HG03039 (cell line): ENCODE results near the gene MEIS1.

Experiments
- ATAC-seq: cut with Tn5 transposase; IDR thresholded peaks from one replicate; pipeline ENCODE4 v1.9.1; 2021; ENCODE audit warnings: mild to moderate bottlenecking, moderate library complexity; ENCODE audit not compliant: unreplicated experiment

MEIS1 gene

DNA sequence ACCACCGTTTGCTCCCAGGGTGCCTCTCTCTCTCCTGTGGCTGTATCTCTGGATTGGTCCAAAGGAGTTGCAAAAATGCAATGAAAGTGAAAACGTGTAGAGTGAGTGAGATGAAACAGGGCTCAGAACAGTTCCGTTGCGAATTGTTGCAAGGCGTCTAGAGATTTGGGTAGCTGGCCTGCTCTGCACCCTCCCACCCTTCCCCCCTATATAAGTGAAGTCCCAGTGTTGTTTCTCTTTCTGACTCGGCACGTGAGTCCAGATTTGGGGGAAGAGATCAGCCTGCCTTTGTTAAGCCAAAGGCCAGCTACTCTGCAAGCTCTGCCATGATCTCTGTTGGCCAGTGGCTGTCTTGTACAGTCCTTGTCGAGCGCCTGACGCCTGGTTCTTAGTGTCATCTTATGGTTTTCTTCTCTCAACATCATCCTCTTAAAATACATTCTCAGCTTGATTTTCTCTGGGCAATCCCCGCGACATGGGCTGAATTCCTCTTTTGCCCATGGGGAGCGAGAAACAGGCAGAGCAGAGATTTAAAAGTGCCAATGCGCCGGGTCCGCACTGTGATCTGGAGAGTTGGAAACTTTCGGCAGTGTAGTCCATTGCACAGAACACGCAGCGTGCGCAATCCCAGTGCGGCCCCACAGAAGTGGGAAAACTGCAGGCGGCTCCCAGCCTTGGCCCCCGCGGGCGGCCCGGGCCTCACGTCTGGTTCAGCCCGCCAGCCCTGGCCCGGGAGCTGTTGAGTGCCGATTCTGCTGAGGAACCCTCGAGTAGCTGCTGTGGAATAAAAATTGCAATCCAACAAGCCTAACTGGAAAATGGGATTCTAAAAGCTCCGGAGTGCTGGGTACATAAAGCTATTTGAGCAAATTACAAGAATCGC is 9.3 kb downstream of the MEIS1 start:
- no peak for ATAC-seq

DNA sequence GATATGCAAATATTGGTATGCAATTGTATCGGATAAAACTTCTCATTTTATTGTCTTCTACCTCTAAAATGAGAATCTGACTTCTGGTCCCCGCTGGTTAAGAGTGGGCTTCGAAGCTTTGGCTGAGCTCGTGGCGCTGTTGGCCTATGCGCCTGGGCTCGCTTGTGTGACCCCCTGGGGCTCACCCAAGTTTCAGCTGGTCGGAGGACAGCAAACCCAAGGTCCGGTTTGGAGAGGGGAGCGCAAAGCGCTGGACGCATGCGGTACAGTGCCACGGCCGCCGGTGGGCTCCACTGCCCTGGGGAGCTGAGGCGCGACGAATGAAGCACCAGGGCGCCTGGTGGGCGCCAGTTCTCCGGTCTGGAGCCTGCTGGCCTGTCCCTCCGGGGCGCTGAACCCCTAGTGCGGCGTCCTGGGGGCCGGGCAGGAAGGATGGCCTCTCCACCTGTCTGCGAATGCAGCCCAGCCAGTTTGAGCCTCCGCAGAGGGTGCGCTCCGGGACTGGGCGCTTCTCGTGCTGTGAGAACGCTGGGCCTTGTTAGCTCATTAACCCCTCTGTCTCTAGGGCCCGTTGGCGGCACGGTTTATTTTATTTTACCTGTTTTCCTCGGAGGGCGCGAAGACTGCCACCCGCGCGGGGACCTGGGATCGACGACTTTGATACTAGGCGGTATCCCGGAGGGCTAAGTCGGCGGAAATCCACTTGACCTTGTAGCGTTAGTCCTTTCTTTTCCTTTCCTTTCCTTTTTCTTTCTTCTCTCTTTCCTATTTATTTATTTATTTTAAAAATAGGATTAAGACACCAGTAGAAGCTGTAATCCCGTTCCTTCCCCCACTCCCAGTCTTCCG is 10.4 kb downstream of the MEIS1 start:
- no peak for ATAC-seq

DNA sequence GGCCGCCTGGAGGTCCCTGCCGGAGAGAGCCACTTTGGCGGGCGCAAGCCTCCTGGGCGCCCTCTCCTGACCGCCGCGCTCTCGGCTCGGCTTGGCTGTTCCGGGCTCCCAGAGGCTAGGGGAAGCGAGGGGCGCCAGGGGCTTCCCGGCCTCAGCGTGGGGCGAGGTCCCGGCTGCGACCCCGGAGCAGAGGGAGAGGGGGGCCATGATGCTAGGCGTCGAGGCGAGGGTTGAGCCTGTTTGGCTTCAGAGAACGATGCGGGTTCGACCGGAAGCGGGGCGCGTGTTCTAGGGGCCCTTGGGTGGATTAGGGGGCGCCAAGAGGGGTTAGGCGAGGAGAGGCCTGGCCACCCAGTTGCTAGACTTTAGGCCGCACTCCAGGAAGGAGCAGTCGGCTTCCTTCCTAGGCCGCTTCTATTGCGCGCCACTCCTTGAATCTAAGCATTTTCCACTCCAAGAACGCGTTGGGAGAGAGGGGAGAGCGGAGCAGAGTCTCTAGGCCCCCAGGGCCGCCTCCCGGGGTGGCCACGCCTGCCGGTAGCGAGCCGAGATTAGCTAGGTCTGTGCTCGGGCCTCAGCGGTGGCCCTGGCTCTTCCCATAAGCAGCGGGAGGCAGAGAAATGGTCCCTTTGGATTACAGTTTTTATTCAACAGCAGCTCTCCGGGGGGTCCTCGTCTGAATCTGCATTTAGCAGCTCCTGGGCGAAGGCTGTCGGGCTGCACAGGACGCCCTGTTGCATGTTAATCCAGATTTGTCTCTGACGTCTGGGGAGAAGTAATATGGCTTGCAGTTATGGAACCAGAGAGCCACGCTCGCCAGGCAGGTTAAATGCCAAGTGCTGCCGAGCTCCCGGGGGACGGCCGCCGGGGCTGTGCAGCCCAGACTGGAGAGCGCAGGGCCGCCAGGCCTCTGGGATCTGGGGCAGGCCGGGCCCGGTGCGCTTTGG is 11.3 kb downstream of the MEIS1 start:
- no peak for ATAC-seq

DNA sequence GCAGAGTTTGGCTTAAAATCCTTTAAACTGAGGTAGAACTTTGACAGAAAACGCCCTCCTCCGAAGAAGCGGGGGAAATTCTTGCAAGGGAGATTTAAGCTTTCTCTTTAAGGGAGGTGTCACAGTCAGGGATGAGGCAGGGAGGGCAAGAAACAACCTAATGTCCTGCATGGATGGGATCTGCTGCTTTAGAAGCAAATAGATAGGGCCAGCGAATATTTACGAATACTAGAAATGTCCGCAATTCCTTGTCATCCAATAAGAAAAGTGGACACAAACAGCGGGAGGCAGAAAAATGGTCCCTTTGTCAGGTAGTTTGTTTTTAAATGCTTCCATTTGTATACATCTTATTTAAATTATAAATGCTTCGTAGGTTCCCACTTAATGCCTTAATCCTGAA is 12.0 kb downstream of the MEIS1 start:
- no peak for ATAC-seq

DNA sequence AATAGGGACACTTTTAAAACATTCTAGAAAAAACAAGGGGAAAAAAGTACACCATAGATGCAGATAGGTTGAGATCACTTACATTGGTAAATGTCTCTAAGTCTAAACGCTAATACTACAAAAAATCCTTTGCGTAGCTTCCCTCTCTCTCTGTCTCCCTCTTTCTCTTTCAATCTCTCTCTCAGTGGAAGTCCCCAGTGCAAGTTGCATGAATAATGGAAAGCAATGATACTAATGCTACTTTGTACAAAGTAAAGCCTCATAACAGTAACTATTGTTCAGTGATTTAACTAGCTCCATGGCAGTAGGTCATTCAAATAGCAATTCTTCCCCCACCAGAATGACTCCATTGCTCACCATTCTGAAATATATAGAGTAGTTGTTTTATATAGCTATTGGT is 12.8 kb downstream of the MEIS1 start:
- ATAC-seq, result no peak

DNA sequence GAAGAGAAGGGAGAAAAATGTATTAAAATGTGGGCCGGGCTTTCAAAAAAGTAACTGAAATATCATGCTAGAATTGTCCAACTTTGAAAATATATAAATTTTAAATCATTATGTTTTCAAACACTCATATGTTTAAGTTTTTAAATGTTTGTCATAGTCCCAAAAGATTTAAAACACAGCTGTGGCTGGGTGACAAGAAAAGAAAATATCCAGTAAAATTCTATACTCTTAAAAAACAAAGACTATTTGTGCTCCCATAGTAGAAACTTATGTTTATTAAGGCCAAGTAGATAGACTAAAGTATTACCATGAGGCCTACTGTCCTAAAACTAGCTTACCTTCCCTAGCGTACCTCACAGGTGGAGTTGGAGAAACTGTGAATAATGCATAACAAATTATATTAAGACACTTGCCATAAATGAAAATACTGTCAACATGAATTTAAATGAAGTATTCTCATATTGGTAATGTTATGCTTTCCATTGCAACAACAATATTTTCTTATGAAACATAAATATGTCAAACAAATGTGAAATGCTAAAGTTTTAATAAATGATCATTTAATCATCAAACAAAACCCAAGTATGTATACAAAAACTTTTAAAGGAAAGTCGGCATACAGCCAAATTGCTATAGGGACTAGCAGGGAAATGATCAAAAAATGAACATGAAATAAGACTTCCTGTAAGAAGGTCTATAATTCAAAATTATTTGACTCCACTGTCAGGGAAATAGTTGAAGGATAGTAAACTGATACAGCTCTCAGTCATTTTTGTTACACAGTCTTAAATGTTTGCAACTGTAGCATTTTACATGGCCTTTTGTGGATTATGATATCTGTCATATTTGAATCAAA is 13.4 kb downstream of the MEIS1 start:
- ATAC-seq, result no peak

DNA sequence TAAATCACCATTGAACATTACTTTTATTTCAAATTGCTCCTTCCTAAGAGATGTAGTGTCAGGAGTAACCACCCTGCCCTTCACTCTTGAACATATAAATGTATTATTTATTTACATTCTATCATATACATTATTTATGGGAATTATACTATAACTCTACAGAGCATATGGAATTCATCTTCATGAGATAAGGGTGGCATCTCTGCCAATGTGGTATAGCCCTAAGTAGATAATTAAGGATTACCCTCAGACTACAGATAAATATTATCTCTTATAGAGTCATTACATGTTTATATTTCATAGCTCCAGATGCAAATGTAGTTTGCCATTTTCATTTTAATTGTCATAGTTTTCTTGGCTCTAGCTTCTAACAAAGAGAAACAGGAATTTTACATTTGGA is 17.3 kb downstream of the MEIS1 start:
- no peak for ATAC-seq

DNA sequence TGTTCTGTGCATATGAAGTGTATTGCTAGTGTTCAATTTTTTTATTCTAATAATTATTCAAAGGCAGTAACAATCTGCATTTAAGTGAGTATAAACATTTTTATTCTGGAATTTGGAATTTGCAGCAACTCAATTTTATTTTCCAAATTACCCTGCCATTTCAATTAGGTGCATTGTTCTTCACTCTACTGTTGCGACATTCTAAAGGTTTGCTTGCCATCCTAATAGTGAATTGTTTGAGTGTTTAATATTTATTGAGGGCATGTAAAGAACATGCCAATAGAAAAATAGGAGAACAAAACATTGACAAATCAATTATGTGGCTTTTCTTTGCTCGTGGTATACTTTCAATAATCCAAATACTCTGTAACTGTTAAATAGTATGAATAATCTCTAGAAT is 18.0 kb downstream of the MEIS1 start:
- no peak for ATAC-seq

DNA sequence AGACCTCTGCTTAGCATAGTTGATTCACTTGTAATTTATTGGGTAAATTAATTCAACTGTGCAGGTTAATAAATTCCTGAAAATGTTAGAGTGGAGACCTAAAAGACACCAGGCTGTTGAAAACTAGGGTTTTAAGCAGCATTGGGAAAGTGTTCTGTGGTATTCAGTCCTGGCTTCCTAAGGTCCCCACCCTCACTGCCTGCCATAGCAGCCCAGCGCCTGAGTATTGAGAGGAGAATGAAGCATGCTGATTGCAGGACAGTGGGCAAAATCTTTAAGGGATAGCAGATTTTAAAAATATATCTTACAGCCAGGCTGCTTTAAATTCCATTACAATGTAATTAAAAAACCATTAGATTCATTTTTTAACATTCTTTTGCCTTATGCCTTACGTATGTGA is 20.6 kb downstream of the MEIS1 start:
- ATAC-seq, result no peak

DNA sequence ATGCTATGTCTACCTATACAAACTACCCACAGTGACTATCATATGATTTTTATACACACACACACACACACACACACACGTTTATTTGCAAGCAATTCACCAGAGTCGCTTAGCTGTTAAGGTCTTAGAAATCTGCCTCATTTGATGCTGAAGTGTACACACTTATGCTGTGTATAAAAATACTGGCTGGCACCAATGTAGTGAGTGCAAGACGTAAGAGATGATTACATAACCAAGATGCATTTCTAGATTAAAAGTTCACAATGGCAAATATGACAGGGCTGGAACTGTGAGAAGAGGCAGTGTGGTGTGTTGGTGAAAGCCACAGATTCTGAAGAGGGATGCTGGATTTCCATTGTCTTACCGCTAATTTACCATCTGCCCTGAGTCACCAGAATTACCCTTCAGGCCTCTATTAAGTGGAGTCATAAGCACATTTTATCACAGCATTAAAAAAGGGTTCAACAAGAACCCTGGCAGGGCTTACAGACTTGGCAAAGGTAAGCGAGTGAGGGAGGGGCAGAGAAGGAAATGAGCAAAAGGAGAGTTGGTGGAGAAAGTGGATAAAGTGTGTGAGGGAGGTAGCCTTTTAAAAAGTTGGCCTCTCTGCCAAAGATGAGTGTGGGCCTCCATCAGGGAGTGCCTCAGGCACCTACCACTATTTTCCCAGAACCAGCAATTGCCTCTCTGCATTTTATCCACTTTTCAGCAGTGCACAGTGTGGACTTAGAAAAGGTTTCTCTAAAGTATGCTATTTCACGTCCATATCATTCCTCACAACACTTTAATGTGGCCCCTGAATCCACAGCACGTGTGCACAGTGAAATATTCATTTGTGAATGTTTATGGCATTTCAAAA is 21.5 kb downstream of the MEIS1 start:
- ATAC-seq, result no peak

DNA sequence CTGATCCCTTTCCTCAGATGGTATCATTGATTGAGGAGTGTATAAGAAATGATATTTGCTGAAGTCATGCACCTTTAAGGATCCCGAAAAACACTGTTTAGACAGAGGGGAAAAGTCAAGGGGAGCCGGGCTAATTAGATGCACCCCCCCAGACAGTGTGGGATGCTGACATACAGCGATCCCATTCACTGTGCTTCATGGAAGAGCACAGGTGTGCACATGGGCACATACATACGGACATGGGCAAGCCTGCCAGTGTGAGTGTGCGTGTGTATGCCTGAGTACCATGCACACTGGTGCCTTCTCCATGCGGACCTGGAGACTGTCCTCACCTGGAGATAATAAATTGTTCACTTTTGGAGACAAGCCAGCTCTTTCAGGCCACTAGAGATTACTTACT is 22.6 kb downstream of the MEIS1 start:
- no peak for ATAC-seq

DNA sequence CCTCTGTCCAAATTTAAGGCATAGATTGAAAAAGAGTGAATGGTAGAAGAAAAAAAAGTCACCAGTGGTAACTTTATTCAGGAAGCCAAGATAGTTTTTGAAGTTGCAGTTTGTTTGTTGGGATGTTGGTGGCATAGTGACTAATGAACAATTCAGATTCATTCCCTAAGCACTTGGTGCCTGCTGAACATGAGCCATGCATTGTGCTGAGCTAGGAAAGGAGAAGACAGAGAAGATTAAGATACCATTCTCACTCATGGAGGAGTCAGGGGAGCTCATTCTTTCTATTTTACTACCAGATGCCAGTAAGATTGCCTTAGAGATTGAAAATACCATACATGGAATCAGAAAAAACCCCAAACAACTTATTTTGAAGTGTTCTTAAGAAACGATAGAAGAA is 25.1 kb downstream of the MEIS1 start:
- no peak for ATAC-seq

DNA sequence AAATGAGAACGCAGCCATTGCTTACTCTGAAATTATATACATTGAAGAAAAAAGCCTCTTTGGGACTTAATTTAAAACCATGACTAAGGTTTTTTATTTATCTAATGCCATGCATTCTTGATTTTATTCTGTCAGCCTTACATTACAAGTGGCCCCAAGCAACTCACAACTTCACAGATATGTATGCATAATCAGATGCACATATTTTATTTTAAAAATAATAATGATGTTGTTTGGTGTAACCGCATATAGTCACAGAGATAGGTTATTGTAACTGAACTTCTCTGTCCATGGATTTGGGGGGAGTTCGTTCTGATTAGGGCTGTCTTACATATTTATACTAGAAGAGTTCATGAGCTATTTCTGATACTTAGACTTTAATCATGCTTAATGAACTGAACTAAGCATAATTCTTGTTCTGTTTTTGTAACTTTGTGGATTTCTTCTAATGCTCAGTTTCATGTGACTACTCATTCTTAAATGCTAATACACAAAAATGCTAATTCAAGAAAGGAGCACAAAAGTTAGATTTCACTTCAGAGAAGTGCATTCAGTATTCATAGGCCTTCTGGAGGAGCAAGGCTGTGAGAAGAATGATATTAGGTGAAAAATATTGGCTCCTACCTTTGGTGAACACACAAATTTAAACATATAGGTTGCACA is 26.2 kb downstream of the MEIS1 start:
- no peak for ATAC-seq

DNA sequence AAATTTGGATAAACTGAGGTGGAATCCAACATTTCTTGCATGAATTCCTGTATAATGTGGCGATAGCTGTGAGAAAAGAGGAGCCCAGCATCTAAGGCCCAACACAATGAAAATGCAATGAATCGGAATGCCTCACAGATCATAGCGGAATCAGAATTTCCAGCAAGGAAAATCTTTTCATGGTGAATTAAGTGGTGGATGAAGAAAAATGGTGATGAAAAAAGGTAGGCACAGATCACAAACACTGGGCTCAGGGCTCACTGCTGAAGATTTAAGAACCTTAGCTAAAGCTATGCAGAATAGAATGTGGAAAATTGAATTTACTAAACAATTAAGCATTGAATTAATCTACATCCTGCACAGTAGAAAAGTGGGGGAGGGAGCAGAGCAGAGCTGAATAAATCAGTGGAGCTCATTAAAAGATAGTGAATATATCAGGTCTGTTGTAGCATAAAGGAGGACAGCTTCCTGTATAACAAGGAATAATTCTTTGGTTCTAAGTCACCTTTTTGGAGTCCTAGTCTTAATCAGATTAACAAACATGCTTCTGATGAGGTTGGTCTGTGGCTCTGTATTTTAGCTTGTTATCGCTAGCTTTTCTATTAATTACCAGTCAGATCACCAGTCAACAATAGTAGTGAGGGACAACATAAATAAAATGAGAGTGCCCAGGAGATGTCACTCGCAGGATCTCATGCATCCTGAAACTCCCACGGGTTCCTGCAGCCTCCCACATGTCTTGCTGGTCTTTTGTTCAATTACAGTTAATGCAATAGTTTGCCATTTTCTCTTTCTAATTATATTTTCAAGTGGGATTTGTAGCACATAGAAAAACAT is 27.0 kb downstream of the MEIS1 start:
- no peak for ATAC-seq

DNA sequence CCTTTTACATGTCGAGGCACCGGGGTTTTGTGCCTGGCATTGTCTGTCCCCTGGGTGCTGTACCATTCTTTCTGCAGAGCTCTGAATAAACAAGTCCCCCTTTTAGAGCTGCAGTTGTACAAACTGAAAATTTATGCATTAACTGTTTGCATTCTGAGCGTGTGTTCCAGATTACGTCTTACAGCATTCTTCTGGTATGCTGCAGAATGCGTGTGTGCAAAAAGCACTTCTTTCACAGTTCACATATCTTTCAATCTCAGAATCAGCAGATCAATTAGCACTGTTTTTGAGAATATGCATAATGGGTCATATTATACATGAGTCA is 27.5 kb downstream of the MEIS1 start:
- ATAC-seq, result no peak

DNA sequence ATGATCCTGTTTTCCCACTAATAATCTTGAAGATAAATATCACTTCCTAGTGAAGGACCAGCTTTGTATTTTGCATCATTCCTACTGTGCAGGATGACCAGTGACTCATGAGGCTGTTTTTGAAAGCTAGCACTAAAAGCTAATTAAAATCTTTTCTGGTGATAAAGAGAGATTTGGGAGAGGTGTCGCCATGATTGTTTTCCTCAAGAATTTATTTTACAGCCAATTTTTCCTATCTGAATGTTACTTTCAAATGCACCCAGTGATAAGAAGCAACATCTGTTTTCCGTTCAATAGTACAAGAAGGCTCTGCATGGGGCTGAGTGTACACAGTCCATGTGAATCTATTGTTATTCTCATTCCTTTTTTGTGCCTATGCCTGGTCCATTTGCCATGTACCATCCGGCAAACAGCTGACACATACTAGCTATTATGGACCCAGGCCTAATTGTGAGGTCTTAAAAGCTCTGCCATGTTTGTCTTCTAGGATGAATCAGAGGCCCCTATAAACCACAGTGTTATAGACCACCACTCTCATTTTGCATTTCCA is 28.4 kb downstream of the MEIS1 start:
- no peak for ATAC-seq

DNA sequence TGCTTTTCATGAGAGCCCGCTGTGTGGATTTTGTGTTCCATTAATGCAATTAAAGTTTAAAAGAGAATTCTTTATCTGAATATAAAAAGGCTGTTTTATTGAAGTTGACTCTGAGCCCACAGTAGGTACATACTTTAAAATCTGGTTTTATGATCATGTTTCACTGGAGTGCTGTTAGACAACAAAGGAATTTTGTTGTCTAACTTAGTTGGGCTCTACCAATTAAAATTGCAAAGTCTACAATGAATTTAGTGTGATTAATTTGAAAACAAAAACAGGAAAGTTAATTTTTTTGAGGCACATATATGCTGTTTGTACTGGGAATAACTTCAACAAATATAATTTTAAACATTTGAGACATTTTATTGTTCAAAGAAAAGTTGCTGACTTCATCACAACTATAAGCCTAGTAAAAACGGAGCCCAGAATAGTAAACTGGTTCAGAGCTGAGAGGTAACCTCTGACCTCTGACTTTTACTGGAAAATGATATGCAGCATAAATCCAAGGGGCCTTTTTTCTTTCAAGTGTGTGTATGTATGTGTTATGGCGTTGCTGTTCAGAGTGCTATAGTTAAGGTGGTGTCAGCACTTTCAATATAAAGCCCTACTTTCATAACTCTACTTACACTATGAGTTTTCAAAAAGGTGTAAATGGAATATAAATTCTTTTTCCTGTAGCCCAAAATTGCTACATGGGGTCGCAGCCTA is 30.2 kb downstream of the MEIS1 start:
- ATAC-seq, result no peak
